ENCODE data around the gene FAAP100.
A peak's percentile ranks its signal among the peaks of the same experiment; 100 is the strongest.
"Not testable (repeated sequence)": the region's sequence is repeated elsewhere in the genome, so short reads cannot be mapped to it uniquely, and the experiment has no call there.

FAAP100 gene, protein sequence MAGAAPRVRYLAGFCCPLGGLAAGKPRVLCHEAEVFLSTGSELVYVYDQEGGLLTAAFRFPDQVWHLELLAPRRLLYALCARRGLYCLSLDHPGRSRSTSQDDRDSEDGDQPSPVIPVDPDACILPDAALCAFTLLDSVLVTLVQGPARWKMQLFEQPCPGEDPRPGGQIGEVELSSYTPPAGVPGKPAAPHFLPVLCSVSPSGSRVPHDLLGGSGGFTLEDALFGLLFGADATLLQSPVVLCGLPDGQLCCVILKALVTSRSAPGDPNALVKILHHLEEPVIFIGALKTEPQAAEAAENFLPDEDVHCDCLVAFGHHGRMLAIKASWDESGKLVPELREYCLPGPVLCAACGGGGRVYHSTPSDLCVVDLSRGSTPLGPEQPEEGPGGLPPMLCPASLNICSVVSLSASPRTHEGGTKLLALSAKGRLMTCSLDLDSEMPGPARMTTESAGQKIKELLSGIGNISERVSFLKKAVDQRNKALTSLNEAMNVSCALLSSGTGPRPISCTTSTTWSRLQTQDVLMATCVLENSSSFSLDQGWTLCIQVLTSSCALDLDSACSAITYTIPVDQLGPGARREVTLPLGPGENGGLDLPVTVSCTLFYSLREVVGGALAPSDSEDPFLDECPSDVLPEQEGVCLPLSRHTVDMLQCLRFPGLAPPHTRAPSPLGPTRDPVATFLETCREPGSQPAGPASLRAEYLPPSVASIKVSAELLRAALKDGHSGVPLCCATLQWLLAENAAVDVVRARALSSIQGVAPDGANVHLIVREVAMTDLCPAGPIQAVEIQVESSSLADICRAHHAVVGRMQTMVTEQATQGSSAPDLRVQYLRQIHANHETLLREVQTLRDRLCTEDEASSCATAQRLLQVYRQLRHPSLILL

DNA sequence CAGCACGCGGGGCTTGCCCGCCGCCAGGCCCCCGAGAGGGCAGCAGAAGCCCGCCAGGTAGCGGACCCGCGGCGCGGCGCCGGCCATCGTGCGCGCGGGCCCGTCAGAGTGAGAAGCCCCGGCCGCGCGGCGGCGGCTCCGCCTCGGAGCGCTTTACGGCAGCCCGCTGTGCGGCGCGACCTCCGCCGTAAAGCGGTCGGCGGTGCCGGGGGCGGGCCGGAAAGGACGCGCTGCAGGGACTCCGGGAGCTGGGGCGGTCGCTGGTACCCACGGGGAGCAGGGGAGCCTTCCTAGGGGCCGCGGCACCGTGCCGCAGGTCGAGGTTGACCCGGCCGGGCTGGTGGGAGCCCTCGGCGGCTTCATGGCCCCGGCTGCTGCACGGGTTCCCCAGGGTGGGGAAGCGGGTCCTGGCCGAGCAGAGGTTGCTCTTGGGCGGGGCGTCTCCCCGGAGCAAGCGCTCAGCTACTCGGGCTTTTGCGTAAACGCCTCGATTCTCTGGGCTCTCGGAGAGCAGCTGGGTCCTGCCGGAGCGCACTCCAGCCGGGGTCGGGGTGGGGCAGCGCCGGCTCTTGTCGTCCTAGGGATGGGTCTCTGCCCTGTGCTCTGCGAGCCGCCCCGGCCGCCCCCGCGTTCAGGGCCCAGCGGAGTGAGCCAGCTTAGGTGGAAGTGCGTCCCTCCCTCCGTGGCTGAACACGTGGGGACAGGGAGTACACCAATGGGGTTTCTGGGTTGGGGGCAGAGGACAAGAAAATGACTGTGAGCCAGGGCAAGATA is at the start of gene FAAP100:
Gene FAAP100 (minus strand): TSS at position 110 of the 774 bp plus-strand sequence. CDS start 23 bp downstream, at position 87.
- peak; percentile 75 for DNase-seq (ENCODE audit: low read depth)

DNA sequence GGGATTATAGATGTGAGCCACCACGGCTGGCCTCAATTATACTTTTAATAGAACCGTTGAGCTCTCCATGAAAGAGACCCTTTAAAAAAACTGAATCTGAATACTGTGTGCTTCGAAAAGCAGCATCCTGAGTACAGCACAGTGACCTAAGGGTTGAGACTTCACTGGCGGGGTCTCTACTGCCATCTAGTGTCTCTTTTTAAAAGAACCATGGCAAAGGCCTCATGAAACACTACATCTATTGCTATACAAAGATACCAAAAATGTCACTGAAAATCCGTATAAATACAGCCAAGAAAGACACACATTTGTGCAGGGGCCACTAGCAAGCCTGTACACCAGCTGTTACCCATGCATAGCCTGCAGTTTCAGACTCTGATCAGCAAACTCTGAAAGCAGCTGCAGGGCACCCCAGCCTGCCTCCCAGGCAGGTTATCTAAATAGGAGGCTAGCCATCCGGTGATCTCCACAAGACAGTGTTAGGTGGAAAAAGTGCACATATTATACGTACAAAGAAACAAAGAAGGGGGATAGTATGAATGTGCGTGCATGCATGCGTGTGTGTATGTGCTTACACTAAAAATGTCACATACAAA is 49.5 kb upstream of the FAAP100 start:
- DNase-seq (ENCODE audit: low read depth): no peak

DNA sequence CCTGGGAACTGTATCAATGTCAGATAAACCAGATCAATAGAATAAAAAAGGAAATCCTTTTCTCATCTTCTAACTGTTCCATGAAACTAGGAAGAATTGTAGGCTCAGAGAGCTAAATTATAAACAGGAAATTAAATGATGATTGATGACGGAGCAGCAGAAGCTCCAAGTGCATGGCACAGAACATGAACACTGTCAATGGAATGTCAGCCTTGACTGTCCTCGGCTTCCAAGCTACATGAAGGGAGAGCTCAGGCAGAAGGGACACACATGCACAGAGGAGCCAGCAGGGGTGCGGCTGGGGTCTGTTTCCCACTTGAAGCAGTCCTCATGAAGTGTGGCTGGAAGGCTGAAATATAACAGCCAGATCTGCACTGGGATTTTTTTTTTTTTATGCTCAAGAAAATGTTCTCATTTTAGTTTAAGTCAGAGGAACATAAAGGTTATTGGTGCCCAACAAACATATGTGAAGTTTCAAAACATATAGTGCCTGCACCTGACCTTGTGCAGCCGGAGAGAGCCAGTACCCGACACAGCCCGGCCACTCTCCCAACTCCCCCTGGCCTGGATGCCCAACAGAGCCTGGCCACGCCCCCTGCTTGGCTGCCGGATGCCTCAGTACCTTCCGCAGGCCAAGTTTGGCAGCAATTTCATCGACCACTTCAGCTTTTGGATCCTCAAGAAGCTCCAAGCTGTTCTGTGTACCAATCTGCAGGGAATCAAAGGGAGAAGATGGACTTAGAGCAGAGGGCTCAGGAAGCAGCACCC is 47.8 kb upstream of the FAAP100 start:
- no peak for DNase-seq (ENCODE audit: low read depth)

DNA sequence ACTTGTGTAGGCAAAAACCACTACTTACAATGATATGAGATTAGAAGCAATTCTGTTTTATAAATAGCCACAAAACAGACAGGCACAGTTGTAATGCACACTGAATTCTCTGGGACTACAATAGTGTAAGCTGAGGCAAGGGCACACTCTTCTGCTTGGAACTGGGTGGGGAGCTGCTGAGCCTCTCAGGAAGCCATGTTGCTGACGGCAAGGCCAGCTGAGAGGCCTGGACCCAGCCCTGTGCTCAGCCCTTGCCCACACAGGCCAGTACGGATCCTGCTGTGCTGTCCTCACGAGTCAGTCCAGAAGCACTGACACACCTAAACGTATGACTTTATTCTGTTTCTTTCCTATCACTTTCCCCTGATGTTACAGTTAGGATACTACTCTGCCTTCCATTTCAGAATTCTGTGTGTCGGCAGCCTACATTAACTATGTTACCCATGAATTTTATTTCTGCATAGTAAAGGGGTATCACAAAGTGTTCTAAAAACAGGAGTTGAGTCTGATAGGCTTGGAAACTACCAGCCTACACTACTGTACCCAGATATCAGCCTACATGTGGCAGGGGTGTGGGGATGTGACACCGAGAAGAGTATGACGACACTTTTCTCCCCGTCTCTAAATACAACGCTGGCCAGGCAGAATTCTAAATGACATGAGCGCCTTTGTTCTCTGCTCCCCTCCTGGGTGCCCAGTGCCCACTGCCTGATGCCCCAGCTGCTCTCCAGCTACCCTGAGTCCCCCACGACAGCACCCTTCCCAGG is 41.1 kb upstream of the FAAP100 start:
- DNase-seq (ENCODE audit: low read depth): no peak

DNA sequence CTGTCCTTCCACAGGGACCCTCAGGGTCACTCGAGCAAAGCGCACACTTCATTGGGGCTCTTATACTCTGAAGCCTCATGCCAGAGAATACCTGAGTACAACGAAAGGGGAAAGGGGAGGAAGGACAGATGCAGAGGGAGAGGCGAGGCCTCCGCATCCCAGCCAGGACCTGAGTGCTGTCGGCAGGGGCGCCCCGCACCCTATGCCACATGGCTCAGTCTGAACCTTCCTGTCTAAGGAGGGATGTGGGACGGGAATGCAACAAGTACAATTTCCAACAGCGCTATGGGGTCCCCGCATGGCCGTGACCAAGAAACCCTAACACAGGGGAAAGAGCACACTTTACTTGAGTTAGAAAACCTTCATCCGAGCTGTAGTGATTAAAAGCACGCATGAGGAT is 39.8 kb upstream of the FAAP100 start:
- DNase-seq (ENCODE audit: low read depth): no peak

DNA sequence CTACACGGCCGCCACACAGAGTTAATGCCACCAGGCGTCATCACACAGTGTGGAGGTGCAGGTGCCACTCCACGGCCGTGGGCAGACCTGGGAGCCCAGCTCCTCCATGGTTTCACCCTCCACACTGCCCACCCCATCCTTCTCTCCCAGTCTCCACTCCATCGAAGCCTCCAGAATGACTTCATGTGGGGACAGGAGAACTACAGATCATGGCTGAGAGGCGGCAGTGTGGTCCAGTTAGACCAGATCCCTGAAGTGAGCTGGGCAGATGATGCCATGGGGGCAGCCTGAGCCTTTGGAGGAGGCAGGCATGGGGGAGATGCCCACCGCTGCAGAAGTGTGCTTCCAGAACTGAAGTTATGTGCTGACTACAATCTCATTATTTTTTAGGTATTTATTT is 38.0 kb upstream of the FAAP100 start:
- DNase-seq (ENCODE audit: low read depth): no peak

DNA sequence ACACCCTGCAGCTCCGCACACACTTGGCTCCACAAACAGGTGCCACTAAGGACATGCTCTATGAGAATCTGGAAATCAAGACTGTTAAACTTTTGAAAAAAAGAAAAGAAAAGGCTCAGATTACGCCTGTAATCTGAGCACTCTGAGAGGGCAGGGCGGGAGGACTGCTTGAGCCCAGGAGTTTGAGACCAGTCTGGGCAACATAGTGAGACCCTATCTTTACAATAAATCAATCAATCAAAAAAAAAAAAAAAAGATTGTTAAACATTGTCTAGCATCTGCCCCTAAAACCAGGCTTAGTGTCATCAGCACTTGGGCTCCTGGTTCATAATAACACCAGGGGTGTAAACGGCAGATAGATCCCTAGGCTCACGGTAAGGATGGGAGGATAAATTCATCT is 37.5 kb upstream of the FAAP100 start:
- no peak for DNase-seq (ENCODE audit: low read depth)

DNA sequence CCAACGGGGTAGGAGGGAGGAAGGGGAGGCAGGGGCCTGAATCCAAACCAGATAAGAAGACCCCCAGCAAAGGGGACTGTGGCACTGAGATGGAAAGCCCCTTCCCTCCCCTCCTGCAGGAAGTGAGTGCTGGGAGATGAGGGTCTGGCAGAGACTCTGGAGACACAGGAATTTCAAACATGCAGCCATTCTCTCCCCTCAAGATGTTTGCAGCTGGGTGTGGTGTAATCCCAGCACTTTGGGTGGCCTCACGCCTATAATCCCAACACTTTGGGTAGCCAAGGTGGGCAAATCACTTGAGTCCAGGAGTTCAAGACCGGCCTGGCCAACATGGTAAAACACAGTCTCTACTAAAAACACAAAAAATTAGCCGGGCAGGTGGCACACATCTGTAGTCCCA is 33.9 kb upstream of the FAAP100 start:
- DNase-seq (ENCODE audit: low read depth): no peak

DNA sequence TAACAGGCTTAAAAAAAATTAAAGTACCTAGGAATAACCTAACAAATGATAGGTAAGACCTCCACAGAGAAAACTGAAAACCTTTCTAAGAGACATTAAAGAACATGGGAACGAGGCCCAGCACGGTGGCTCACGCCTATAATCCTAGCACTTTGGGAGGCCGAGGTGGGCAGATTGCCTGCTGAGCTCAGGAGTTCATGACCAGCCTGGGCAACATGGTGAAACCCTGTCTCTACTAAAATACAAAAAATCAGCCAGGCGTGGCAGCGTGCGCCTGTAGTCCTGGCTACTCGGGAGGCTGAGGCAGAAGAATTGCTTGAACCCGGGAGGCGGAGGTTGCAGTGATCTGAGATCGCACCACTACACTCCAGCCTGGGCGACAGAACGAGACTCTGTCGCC is 32.6 kb upstream of the FAAP100 start:
- DNase-seq (ENCODE audit: low read depth): not testable (repeated sequence)

DNA sequence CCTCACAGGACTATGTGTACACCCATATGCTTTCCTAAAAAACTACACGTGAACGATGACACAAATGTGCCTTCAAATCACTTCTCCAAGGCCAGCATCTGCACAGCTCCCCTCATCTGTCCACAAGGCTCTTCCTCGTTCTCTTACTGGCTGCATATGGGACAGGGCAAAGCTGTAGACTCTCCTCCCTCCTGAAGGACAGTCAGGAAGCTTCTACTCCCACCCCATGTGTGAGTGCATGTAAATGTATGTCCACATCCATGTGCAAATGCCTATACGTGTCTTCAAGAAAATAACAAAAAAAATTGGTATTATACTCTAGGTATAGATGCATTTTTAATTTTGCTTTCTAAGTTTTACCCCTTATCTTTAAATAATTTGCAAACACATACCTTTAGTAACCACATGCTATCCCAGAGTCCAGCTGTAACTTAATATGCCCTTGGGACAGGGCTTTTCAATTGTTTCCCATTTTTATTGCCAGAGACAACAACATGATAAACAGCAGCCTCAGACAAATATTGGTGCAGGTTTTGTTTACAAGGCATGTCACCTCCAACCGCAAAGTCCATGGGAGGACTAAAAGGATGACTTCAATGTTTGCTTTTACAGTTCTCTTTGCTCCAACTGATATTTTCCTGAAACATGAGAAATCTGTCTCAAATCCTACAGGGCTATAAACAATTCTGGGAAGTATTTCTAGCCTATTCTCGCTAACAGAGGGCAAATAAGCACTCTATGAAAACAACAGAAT is 31.6 kb upstream of the FAAP100 start:
- DNase-seq (ENCODE audit: low read depth): no peak

DNA sequence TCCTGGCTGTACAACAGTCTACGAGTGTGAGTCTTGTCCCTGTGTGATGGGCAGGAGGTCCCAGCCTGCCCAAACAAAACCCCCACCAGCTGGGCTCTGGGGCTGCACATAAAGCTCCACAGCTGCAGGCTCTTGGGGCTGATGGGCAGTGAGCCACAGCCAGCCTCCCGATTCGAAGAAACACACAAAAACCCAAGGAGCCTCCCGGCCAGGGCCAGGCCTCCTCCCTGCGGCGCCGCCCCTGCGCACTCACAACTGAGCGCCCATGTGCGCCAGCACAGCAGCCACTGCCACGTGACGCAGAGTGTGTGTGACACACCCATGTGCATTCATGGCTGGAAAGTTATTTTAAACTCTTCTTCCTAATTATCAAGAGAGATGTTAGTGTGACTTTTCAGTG is 30.6 kb upstream of the FAAP100 start:
- DNase-seq (ENCODE audit: low read depth): no peak

DNA sequence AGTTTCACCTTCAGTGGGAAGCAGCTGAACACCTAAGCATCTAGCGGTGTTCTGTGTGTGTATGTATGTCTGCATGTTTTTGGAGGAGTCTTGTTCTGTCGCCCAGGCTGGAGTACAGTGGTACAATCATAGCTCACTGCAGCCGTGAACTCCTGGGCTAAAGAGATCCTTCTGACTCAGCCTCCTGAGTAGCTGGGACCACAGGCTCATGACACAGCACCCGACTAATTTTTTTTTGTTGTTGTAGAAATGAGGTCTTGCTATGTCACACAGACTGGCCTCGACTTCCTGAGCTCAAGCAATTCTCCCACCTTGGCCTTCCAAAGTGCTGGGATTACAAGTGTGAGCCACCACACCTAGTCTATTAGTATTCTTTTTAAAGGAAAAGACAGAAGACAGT is 30.2 kb upstream of the FAAP100 start:
- no peak for DNase-seq (ENCODE audit: low read depth)

DNA sequence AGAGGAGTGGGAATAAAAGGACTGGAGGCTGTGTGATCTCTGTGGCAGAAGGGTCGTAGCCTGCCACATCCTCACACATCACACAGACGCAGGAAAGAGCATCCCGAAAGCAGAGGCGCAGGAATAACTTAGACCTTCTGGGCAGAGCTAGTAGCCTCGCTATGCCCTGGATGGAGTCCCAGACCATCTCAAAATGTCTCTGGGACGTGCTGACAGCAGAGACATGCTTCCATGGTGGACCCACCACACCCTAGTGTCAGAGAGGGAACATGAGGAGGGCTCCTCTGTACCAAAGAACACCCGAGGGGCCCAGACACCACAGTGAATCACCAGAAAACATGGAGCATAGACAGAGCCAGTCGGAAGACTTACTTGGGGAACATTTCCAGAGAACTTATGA is 29.6 kb upstream of the FAAP100 start:
- DNase-seq (ENCODE audit: low read depth): no peak

DNA sequence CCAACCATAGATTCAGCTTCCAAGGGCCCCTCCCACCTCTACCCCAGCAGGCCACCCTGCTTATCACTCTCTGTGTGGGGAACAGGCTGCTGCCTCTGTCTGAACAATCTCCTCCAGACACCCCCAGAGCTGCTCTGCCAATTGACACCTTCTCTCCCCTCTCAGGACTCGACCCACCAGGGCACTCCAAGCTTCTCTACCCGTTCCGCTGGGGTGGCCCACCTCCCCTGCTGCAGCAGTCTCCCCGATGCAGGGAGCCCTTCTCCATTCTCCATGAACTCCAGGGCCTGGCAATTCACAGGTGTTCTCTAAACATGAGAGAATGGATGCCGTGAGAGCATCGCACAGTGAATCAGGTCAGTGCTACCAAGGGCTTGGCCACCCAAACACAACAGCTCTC is 28.3 kb upstream of the FAAP100 start:
- no peak for DNase-seq (ENCODE audit: low read depth)

DNA sequence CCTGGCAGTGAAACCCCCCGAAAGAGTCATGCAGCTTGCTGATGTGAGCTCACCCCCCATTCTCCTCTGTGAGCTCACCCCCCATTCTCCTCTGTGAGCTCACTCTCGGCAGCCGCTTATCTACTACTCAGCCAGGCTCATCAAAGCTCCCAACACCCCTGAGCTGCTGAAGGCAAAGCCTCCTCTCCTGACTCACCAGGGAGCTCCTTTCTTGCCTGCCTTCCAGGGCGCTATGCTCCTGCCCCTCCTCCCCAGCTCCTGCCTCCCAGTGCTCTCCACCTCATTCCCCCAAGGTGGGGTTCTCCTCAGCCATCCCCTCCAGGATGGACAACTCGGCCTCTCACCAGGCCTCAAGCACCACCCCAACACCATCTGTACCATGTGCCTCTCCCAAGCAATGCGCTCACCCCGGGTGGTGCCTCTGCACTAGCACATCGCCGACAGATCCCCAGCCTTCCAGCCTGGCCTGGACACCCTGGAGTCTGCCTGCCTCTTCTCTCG is 27.7 kb upstream of the FAAP100 start:
- DNase-seq (ENCODE audit: low read depth): no peak

DNA sequence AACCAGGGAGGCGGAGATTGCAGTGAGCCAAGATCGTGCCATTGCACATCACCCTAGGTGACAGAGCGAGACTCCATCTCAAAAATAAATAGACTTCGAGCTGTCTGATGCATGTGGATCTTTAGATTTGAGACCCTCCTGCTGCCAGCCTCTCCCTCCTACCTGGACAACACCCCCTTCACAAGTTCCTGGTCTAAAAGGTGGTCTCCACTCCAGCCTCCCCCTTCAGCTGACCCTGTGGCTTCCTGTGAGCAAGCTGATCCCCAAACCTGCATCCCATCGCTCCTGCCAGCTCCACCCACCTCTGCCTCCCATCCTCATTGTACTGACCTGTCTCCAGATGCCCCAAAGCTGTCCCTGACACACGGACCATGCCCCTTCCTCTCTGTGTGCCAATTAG is 27.1 kb upstream of the FAAP100 start:
- no peak for DNase-seq (ENCODE audit: low read depth)

DNA sequence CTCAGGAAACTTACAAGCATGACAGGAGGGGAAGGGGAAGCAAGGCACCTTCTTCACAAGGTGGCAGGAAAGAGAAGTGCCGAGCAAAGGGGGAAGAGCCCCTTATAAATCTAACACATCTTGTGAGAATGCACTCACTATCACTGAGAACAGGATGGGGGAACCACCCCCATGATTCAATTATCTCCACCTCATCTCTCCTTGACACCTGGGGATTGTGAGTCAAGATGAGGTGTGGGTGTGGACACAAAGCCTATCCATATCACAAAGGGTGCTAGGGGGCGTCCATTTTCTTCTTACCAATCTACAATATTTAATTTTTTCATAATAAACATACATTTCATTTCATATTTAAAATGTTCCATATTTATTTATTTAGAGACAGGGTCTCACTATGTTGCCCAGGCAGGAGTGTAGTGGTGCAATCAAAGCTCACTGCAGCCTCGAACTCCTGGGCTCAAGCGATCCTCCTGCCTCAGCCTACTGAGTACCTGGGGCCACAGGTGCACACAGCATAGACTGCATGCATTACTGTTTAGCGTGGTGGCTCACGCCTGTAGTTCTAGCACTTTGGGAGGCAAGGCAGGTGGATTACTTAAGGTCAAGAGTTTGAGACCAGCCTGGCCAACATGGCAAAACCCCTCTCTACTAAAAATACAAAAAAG is 26.5 kb upstream of the FAAP100 start:
- DNase-seq (ENCODE audit: low read depth): no peak

DNA sequence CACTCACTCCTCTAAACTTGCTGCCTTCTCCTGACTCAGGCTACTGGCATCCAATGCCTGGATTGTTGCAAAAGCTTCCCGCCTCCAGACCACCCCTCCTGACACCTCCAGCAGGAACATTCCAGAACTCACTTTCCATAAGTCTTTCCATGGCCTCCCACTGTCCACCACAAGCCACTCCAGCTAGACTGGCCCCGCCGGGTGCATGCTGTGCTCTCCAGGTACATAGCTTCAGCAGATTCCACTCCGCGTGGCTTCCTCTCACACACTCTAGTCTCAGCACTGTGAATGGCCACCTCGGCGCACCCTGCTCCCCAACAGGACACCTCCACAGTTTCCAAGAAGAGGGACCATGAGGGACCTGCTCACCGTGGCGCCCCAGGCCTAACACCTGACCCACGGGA is 25.9 kb upstream of the FAAP100 start:
- DNase-seq (ENCODE audit: low read depth): no peak

All from activated T-helper 9 cell treated with anti-CD3 and anti-CD28 coated beads, Interleukin-2, amount 50 U/mL, for 16 hours (primary cell).